NCI-H460 (cell line): ENCODE data around the gene FAM110D. TPM values are rescaled to one million over a fixed set of nuclear protein-coding genes. Genes with fewer than 3 reads are reported as not detected.
A peak's percentile ranks its signal among the peaks of the same experiment; 100 is the strongest.

Source experiments
- DNase-seq: peaks from one replicate; pipeline ENCODE4 v3.0.0-alpha.2; 2016; ENCODE audit warnings: low read depth; ENCODE audit errors: extremely low read depth
- total RNA-seq: library from RNA; depleted of rRNA; stranded (reverse); fragments of >200 nt; shearing (Covaris generic); gene quantifications from 2 replicates; pipeline ENCODE4 v1.2.3, GENCODE V29; 2014

Gene FAM110D
- total RNA-seq, 1 experiment from 2014 or later: not detected

GRCh38 chr1:26127235-26128163, 31.4 kb upstream of the FAM110D start:
- DNase-seq: no peak

GRCh38 chr1:26129778-26130177, 29.1 kb upstream of the FAM110D start:
- DNase-seq: no peak

- DNase-seq: no peak
Measured at GRCh38 chr1:26130695-26131094, 28.2 kb upstream of the FAM110D start.

- DNase-seq: no peak
Measured at GRCh38 chr1:26132128-26132833, 26.6 kb upstream of the FAM110D start.

GRCh38 chr1:26132834-26133167, 26.1 kb upstream of the FAM110D start:
- no peak for DNase-seq

GRCh38 chr1:26134466-26134865, 24.4 kb upstream of the FAM110D start:
- DNase-seq: no peak

GRCh38 chr1:26138974-26139558, 19.8 kb upstream of the FAM110D start:
- no peak for DNase-seq

GRCh38 chr1:26142159-26142558, 16.7 kb upstream of the FAM110D start:
- DNase-seq: no peak

- peak; percentile 74 for DNase-seq
Measured at GRCh38 chr1:26145041-26145959, 13.6 kb upstream of the FAM110D start.

- DNase-seq: no peak
Measured at GRCh38 chr1:26145960-26146294, 13.0 kb upstream of the FAM110D start.

GRCh38 chr1:26148887-26149286, 10.0 kb upstream of the FAM110D start:
- no peak for DNase-seq

GRCh38 chr1:26153966-26154532, 4.8 kb upstream of the FAM110D start:
- DNase-seq: no peak

GRCh38 chr1:26154750-26155149, 4.1 kb upstream of the FAM110D start:
- DNase-seq: no peak

GRCh38 chr1:26155370-26156284, 3.3 kb upstream of the FAM110D start:
- no peak for DNase-seq

- DNase-seq: no peak
Measured at GRCh38 chr1:26156285-26157038, 2.4 kb upstream of the FAM110D start.

GRCh38 chr1:26158271-26158907, 490 bp upstream of the FAM110D start:
- no peak for DNase-seq

GRCh38 chr1:26159743-26160039, 812 bp downstream of the FAM110D start:
- no peak for DNase-seq
